GM21737 (cell line): ENCODE results near the gene OTOP1.
"Not testable (repeated sequence)": the region's sequence is repeated elsewhere in the genome, so short reads cannot be mapped to it uniquely, and the experiment has no call there.

ENCODE experiments used
- ATAC-seq: cut with Tn5 transposase; IDR thresholded peaks from one replicate; pipeline ENCODE4 v1.9.1; 2021; ENCODE audit warnings: mild to moderate bottlenecking, moderate library complexity; ENCODE audit not compliant: unreplicated experiment

Gene OTOP1

GRCh38 chr4:4226606-4227438 is at the start of gene OTOP1:
Gene OTOP1 (minus strand): TSS chr4:4226929. CDS start chr4:4226864, 65 bp downstream.
- ATAC-seq: no peak

GRCh38 chr4:4274226-4274625 is 47.5 kb upstream of the OTOP1 start:
- ATAC-seq: no peak

GRCh38 chr4:4271912-4272311 is 45.2 kb upstream of the OTOP1 start:
- no peak for ATAC-seq

GRCh38 chr4:4270529-4270928 is 43.8 kb upstream of the OTOP1 start:
- no peak for ATAC-seq

GRCh38 chr4:4269856-4270255 is 43.1 kb upstream of the OTOP1 start:
- ATAC-seq: no peak

DNA sequence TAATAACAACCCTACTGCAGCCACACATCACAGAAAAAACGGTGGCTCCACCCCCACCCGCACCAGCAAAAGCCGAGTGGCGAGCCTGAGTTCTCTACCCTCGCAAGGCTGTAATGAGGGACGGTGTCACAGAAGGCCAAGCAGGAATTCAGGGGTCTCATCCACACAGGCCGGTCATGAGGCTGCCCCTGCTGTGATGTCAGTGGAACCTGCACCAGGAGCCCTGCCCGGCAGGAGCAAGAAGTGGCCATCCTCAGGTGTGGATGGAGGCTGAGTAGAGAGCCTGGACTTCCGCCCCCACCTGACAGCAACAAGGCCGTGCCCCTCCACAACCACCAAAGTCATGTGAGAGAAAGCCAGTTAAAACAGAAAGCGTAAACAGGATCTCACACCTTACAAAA is 42.6 kb upstream of the OTOP1 start:
- ATAC-seq: no peak

DNA sequence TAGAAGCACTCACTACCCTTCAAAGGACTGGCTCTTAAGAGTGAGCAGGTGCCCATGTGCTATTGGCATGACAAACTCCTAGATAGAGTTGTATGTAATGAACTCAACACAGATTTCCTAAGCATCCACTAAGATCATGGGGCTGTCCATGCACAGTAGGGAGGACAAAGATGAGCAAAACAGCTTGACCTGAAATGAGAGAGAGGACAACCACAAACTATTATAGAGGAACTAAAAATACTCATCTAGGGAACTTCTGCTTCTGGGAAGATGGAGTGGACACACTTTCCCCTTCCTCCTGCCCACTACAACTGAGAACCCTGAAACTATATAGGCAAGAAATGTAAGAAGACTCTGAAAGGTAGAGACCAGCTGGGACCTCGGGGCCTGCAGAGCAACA is 42.0 kb upstream of the OTOP1 start:
- no peak for ATAC-seq

DNA sequence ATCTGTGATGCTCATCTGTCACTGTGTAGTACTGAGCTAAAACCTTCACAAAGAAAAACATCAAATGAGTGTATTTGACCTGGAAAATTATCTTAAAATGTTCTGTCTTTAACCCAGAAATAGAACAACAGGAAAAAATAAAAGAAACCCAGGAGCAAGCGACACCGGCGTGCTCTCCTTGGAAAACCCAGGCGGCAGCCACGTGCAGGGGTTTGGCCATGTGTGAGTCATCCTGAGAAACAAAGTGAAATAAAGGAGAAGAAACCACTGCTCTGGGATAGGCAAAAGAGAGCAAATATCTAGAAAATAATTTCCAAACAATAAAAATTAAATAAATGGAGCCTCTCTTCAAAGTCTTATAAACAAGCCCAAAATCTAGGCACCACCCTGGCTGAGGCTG is 41.3 kb upstream of the OTOP1 start:
- ATAC-seq: no peak

GRCh38 chr4:4260185-4260751 is 33.5 kb upstream of the OTOP1 start:
- peak; percentile 55 for ATAC-seq

DNA sequence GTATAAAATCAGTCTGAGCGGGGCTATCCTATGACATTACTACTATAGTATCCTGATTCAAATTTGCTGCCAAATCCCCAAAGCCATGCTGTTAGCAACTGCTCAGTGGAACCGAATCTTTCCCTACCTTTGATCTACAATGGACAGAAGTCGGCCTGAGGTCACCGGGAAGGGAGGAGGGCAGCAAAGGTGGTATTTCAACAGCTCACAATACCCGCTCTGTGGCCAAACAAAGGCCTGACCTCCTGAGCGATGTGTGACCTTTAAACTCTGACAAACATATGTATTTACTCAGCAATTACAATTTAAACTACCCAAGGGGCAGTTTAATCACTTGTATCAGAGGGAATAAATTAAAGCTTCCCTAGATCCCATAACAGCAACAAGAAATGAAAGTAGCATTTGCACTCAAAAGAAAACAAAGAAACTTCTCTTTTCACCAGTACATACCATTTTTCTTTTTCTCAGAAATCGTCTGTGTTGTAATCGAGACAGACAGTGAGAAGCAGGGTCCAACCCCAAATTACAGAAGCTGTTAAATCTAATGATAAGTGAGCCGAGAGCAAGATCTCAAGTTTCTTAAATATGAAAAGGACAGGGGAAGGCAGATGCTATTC is 32.9 kb upstream of the OTOP1 start:
- no peak for ATAC-seq

DNA sequence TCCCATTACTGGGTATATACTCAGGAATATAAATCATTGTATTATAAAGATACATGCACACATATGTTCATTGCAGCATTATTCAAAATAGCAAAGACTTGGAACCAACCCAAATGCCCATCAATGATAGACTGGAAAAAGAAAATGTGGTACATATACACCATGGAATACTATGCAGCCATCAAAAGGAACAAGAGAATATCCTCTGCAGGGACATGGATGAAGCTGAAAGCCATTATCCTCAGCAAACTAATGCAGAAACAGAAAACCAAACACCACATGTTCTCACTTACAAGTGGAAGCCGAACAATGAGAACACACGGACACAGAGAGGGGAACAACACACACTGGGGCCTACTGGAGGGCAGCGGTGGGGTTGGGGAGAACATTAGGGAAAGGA is 31.0 kb upstream of the OTOP1 start:
- not testable (repeated sequence) for ATAC-seq

GRCh38 chr4:4256799-4257198 is 30.1 kb upstream of the OTOP1 start:
- no peak for ATAC-seq

DNA sequence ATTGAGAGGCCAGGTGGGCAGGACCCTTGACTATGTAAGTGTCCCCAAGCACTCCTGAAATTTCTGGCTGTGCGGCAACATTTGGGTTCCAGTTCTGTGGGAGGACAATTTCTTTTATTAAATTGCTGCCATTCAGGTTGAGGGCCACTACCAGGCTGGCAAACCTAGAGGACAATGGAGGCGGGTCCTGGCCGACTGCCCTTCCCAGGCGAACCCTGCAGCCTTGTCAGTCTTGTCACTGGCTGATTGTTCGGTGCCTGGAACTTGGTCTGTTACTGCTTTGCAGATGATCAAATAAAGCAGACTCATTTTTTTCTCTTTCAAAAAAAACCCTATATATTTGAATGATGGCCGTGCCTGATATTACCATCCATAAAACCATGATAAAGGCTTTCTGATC is 27.9 kb upstream of the OTOP1 start:
- no peak for ATAC-seq

DNA sequence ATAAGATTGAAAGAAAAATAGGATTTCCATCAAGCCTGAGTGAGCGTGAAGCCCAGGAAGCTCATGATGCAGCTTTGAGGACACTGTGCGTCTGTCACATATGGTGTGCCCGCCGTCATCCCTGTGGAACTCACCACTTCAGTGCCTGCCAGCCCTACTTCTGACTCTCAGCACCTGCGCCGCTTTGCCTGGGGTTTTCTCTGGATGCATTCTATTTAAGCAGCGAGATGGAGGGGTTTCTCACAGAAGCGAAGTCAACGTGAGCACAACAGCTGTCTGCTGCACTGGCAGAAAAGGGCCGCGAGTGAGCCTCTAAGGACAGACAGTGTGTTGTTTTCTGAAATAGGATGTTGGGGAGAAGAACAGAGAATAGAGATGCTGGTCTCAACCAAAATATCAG is 27.5 kb upstream of the OTOP1 start:
- ATAC-seq: no peak

- no peak for ATAC-seq
Measured at GRCh38 chr4:4249866-4250265, 23.1 kb upstream of the OTOP1 start.

DNA sequence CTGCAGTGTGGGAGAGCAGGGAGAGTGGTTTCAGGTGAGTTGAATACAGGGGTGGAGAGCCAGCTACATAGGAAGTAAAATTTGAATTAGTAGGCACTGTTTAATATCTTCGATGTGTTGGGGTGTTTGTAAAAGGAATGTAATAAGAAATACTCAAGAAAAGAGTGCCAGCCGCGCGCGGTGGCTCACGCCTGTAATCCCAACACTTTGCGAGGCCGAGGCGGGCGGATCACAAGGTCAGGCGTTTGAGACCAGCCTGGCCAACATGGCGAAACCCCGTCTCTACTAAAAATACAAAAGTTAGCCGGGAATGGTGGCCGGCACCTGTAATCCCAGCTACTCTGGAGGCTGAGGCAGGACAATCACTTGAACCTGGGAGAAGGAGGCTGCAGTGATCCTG is 22.6 kb upstream of the OTOP1 start:
- not testable (repeated sequence) for ATAC-seq

GRCh38 chr4:4248885-4249203 is 22.1 kb upstream of the OTOP1 start:
- no peak for ATAC-seq

- peak; percentile 97 for ATAC-seq
Measured at GRCh38 chr4:4248029-4248884, 21.5 kb upstream of the OTOP1 start, which contains the start of gene TMEM128. Gene TMEM128 (minus strand): TSS chr4:4248223. CDS start chr4:4248202, 21 bp downstream.

DNA sequence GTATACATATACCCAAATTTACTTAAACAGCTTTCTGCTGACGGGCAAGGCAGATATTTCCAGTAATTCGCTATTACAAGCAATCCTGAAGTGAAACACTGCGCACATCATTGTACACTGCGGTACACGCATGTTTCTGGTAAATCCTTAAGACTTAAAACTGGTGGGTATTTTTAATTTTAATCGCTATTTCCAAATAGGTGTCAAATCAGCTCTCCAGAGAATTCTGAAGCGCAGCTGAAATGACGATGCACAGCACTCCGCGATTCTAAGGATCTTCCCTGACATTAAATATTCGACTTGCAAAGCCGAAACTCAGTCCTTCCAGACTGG is 20.9 kb upstream of the OTOP1 start:
- ATAC-seq: no peak

GRCh38 chr4:4245172-4245571 is 18.4 kb upstream of the OTOP1 start:
- no peak for ATAC-seq

DNA sequence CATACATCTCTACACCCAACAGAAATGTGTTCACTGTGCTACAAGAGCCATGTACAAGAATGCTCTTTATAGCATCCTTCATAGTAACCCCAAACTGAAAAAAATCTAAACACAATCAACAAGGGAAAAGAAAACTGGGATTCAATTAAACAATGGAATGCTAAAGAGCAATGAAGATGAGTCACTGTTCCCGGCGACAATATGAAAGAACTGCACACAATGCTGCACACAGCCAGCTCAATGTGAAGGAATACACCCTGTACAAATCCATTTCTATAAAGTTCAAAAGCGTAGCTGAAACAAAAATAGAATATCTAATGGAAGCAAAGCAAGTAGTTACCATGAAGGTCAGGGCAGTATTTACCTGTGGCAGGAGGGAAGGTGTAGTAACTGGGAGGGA is 12.8 kb upstream of the OTOP1 start:
- not testable (repeated sequence) for ATAC-seq
